Fibroblast of pulmonary artery (primary cell): Measurements from ENCODE around the gene ATP8B4.

Experiments
- DNase-seq: peaks from one replicate; pipeline ENCODE4 v3.0.0-alpha.2; 2010; ENCODE audit warnings: low read depth
- H3K4me3 ChIP-seq: replicated peaks from 2 replicates; pipeline ENCODE4 v1.5.1; 2011; ENCODE audit warnings: low read depth, mild to moderate bottlenecking, control low read depth, low read length, moderate library complexity
- TF ChIP-seq, protein P1 (sequence below): IDR thresholded peaks from 2 replicates; pipeline ENCODE4 v1.5.1; 2011; ENCODE audit warnings: mild to moderate bottlenecking, control low read depth, low read length, inconsistent platforms; ENCODE audit errors: missing control alignments

Gene ATP8B4

GRCh38 chr15:50131617-50132016 is 12.6 kb upstream of the ATP8B4 start:
- DNase-seq = no peak

GRCh38 chr15:50128266-50128665 is 9.2 kb upstream of the ATP8B4 start:
- no peak overlapping the region for H3K4me3 ChIP-seq
- TF ChIP-seq, protein P1, sequence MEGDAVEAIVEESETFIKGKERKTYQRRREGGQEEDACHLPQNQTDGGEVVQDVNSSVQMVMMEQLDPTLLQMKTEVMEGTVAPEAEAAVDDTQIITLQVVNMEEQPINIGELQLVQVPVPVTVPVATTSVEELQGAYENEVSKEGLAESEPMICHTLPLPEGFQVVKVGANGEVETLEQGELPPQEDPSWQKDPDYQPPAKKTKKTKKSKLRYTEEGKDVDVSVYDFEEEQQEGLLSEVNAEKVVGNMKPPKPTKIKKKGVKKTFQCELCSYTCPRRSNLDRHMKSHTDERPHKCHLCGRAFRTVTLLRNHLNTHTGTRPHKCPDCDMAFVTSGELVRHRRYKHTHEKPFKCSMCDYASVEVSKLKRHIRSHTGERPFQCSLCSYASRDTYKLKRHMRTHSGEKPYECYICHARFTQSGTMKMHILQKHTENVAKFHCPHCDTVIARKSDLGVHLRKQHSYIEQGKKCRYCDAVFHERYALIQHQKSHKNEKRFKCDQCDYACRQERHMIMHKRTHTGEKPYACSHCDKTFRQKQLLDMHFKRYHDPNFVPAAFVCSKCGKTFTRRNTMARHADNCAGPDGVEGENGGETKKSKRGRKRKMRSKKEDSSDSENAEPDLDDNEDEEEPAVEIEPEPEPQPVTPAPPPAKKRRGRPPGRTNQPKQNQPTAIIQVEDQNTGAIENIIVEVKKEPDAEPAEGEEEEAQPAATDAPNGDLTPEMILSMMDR = no peak
- no peak for DNase-seq

More at GRCh38 chr15:50131617-50132016, 12.6 kb upstream of the ATP8B4 start:
- TF ChIP-seq, protein P1 = no peak
- no peak overlapping the region for H3K4me3 ChIP-seq

DNA sequence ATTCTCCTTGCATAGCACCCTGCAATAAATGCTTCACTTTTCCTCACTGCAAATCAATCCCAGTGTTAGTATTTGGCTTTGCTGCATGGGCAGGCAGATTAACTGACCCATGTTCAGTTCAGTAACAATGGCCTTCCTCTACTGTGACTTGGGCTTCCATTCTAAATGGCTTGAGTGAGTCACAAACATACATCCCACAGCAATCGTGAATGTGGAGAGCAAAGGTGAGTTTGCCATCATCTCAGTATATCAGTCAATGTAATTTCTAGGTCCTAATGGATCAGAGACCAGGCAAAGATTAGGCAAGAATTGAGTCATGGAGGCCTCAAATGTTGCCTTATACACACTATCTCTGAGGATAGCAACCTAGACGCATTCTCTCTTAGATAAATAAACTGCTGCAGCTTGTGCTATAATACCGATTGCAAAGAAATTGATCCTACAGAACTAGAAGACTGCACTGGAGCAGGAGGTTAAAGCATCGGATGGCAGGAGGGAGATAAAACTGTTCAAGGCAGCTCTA is 8.3 kb upstream of the ATP8B4 start:
- H3K4me3 ChIP-seq = no peak overlapping the region
- DNase-seq = no peak
- TF ChIP-seq, protein P1 = no peak

DNA sequence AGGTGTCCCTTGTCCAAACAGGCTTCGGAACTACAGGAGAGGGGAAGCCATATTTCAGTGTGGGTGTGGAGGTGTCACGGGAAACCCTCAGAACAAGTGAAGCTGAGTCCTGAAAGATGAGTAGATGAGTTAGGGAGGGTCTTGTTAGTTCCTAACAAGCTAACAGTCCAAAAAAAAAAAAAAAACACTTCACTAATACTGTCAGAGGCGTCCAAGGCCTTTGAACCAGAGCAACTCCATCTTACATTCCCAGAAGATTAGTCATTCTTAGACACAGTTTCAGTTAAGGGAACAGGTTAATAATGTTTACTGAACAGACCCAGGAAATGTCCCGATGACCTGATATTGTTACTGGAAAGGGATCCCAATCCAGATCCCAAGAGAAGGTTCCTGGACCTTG is 7.0 kb upstream of the ATP8B4 start:
- DNase-seq = no peak
- no peak overlapping the region for H3K4me3 ChIP-seq
- TF ChIP-seq, protein P1 = no peak

- no peak for DNase-seq
- TF ChIP-seq, protein P1 = no peak
- H3K4me3 ChIP-seq = no peak overlapping the region
Measured at GRCh38 chr15:50124631-50125030, 5.6 kb upstream of the ATP8B4 start.

GRCh38 chr15:50123861-50124557 is 5.0 kb upstream of the ATP8B4 start:
- TF ChIP-seq, protein P1 = no peak
- H3K4me3 ChIP-seq = no peak overlapping the region
- no peak for DNase-seq

DNA sequence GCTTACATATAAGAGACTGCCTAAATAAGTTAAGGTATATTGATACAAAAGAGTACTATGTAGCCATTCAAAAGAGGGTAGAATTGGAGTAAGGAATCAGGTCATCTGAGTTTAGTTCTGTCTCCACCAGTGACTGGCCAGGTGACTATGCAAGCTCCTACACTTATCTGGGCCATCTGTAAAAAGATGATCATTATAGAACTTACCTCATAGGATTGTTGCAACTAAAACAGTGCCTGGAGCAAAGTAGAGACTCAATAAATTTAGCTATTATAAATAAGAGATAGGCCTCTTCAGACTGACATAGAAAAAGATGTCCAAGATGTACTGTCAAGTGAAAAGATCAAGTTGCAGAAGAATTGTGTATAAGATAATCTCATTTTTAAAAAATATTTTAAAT is 1.7 kb upstream of the ATP8B4 start:
- no peak overlapping the region for H3K4me3 ChIP-seq
- DNase-seq = no peak
- TF ChIP-seq, protein P1 = no peak
